GM23338 (cell line): ENCODE results near the gene ITGB6.

Source experiments
- CREB1 ChIP-seq: fragments of 250-450 bp; sonication (Bioruptor Pico); IDR thresholded peaks from 2 replicates; pipeline ENCODE4 v1.5.0; 2020; ENCODE audit warnings: low read depth, mild to moderate bottlenecking, moderate library complexity
- POLR2AphosphoS5 ChIP-seq: IDR thresholded peaks from 2 replicates; pipeline ENCODE4 v1.6.1; 2016; ENCODE audit warnings: antibody characterized with exemption, low read depth
- TF ChIP-seq, protein P1 (sequence below), 2 experiments: fragments of 200-600 bp in 1 of 2; sonication (generic) in 1 of 2; conservative IDR thresholded peaks; 2 replicates each; pipeline versions ENCODE4 v1.5.1 to v1.6.1; 2016 to 2017; ENCODE audit warnings: antibody characterized with exemption in 2 of 2, low read depth in 2 of 2, mild to moderate bottlenecking in 2 of 2, moderate library complexity in 1 of 2

DNA sequence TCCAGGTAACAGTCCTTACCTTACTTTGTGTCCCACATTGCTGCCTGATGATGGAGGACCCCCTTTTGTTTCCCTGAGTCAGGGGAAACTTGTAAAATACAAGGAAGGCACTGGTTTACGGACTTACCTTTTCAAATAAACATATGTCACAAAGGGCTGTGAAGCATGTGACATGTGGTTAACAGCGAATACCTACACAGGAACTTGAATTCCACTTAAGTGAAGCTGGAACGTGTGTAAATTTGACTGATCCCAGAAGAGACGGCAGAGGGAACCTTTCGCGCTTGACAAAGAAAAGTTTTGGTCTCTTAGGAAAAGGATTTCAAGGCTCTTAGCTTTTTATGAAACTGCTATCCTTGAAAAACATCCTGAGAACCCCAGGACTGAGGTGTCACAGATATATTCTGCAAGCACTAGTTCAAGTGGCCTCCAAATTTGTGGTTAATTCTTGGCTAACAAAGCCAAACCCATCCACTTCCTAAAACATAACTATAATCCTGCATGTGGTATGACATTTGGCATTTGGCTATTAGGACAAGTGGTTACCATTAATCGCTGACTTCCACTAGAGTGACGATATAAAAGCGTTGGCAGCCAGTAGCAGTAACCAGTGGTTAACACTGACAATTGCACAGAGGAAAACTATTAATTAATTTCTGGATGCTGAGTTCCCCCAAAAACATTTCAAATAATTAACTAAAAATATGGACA lies 55.6 kb downstream of the ITGB6 start:
- TF ChIP-seq, protein P1, sequence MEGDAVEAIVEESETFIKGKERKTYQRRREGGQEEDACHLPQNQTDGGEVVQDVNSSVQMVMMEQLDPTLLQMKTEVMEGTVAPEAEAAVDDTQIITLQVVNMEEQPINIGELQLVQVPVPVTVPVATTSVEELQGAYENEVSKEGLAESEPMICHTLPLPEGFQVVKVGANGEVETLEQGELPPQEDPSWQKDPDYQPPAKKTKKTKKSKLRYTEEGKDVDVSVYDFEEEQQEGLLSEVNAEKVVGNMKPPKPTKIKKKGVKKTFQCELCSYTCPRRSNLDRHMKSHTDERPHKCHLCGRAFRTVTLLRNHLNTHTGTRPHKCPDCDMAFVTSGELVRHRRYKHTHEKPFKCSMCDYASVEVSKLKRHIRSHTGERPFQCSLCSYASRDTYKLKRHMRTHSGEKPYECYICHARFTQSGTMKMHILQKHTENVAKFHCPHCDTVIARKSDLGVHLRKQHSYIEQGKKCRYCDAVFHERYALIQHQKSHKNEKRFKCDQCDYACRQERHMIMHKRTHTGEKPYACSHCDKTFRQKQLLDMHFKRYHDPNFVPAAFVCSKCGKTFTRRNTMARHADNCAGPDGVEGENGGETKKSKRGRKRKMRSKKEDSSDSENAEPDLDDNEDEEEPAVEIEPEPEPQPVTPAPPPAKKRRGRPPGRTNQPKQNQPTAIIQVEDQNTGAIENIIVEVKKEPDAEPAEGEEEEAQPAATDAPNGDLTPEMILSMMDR (conservative IDR thresholded peaks at IDR 0.05; ENCODE audit: low read depth in 2 of 2): no peak
- no peak for TF ChIP-seq POLR2AphosphoS5
- TF ChIP-seq CREB1 (CRISPR knock-in tag): no peak
